Suppressor macrophage treated with lipopolysaccharide for 1 hour (primary cell): Measurements from ENCODE around the gene SUV39H2.
A peak's percentile ranks its signal among the peaks of the same experiment; 100 is the strongest.
"Not testable (repeated sequence)": the region's sequence is repeated elsewhere in the genome, so short reads cannot be mapped to it uniquely, and the experiment has no call there.

ENCODE experiments used
- DNase-seq, 3 donors: peaks; one replicate each; pipeline ENCODE4 v3.0.0-alpha.2; 2020 to 2022

Gene SUV39H2

GRCh38 chr10:14938971-14939370 is 60.3 kb downstream of the SUV39H2 start:
- peak; percentile 66 to 70 (median 70) for DNase-seq

- not testable (repeated sequence) for DNase-seq
These were observed 63.7 kb downstream of the SUV39H2 start for GRCh38 chr10:14942147-14942949.

GRCh38 chr10:14942950-14943338 is 64.3 kb downstream of the SUV39H2 start:
- DNase-seq: not testable (repeated sequence)

GRCh38 chr10:14945108-14945507 is 66.4 kb downstream of the SUV39H2 start:
- DNase-seq: peak; percentile 4 to 52 (median 40)

GRCh38 chr10:14947268-14947667 is 68.6 kb downstream of the SUV39H2 start:
- no peak for DNase-seq

- no peak for DNase-seq
These were observed 70.6 kb downstream of the SUV39H2 start for GRCh38 chr10:14949291-14949690.

GRCh38 chr10:14952851-14953423 is 74.3 kb downstream of the SUV39H2 start:
- peak in 1 of 3 donors; percentile 2 for DNase-seq

- peak; percentile 55 to 75 (median 63) for DNase-seq
These were observed 74.8 kb downstream of the SUV39H2 start for GRCh38 chr10:14953424-14954000.
